Stimulated activated effector memory CD8-positive, alpha-beta T cell treated with anti-CD3 and anti-CD28 coated beads, Interleukin-12 subunit alpha, Interleukin-12 subunit beta, amount 100 ng/mL, for 72 hours (primary cell): Measurements from ENCODE around the gene CD28.

ENCODE experiments used
- ATAC-seq: fragments of 150-1000 bp; cut with Tn5 transposase; 2 replicates; pipeline ENCODE4 v1.10.0; 2021
- DNase-seq, 2 donors: peaks; one replicate each; pipeline ENCODE4 v3.0.0; 2021 to 2022; ENCODE audit warnings: low spot score in 2 of 2
- H3K27ac Mint-ChIP-seq: one replicate; pipeline ENCODE4 v1.8.0; 2022; ENCODE audit warnings: mild to moderate bottlenecking, mixed read lengths
- H3K36me3 Mint-ChIP-seq: one replicate; pipeline ENCODE4 v1.8.0; 2022; ENCODE audit warnings: mild to moderate bottlenecking, mixed read lengths
- H3K4me1 Mint-ChIP-seq: one replicate; pipeline ENCODE4 v1.8.0; 2022; ENCODE audit warnings: mixed read lengths
- H3K4me3 Mint-ChIP-seq: one replicate; pipeline ENCODE4 v1.8.0; 2022; ENCODE audit warnings: mild to moderate bottlenecking, mixed read lengths
- H3K9me3 Mint-ChIP-seq: one replicate; pipeline ENCODE4 v1.8.0; 2022; ENCODE audit warnings: mixed read lengths

Gene CD28

DNA sequence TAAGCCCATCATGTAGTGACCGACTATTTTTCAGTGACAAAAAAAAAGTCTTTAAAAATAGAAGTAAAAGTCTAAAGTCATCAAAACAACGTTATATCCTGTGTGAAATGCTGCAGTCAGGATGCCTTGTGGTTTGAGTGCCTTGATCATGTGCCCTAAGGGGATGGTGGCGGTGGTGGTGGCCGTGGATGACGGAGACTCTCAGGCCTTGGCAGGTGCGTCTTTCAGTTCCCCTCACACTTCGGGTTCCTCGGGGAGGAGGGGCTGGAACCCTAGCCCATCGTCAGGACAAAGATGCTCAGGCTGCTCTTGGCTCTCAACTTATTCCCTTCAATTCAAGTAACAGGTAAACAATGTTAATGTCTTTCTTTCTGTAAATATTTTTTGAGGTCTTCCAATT is at the start of gene CD28:
Gene CD28, plus strand, starts transcription at position 237 of the 400 bp plus-strand sequence. Its CDS starts 58 bp downstream, at position 295.
- ATAC-seq (peak; percentile 91), DNase-seq (peak; percentile 52 to 89)
- H3K27ac Mint-ChIP-seq, result peak within 1 kb of the TSS; percentile 96
- H3K36me3 Mint-ChIP-seq, result peaks cover 59% of the 10 kb centered on the region
- H3K4me3 Mint-ChIP-seq, result peak within 1 kb of the TSS; percentile 77
- no peaks in the 10 kb centered on the region for H3K9me3 Mint-ChIP-seq
- peaks cover 41% of the 10 kb centered on the region for H3K4me1 Mint-ChIP-seq

DNA sequence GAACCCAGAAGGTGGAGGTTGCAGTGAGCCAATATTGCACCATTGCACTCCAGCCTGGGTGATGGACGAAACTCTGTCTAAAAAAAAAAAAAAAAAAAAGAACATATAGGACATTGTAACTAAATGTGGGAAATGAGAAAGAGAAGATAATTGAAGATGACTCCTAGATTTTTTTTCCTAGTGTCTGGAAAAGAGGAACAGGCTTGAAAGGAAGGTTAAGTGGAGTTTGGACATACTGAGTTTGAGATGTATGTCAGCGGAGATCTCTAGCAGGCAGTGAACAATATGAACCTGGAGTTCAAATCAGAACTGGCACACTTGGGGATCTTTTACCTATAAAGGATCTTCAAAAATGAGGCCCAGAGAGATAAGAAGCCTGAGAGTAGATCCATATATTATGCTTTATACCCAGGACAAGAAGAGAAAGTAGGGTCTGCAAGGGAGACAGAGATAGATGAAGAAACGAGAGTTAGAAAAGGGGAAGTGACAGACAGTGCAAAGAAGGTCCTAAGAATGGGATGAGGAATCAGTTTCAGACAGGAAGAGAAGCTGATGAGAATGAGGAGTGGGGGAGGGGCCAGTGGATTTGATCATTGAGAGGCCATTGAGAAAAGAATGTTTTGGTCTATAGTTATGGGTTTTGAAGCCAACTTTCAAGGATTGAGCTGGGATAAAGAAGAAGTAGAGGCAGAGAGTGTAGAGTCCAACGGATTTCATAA is 46.9 kb upstream of the CD28 start:
- H3K4me1 Mint-ChIP-seq, result peaks cover 18% of the 10 kb centered on the region
- no peak overlapping the region for H3K27ac Mint-ChIP-seq
- no peaks in the 10 kb centered on the region for H3K36me3 Mint-ChIP-seq
- no peak overlapping the region for H3K4me3 Mint-ChIP-seq
- ATAC-seq, result no peak
- no peaks in the 10 kb centered on the region for H3K9me3 Mint-ChIP-seq
- DNase-seq, result no peak

DNA sequence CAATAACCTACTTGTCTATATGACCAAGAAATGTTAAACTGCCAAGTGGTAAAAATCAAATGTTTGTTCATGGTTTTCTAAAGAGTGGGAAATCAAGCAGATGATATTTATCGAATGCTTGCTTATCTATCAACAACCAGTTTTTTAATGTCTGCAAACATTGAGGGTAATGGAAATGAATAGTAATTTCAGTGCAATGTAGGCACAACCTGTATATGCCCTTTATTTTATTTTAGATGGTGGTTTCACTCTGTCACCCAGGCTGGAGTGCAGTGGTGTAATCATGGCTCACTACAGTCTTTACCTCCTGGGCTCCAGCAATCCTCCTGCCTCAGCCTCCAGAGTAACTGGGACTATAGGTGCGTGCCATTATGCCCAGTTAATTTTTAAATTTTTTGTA is 46.0 kb upstream of the CD28 start:
- DNase-seq (no peak), ATAC-seq (no peak)
- no peak overlapping the region for H3K27ac Mint-ChIP-seq
- no peak overlapping the region for H3K4me3 Mint-ChIP-seq
- no peaks in the 10 kb centered on the region for H3K9me3 Mint-ChIP-seq
- peaks cover 8% of the 10 kb centered on the region for H3K4me1 Mint-ChIP-seq
- H3K36me3 Mint-ChIP-seq, result no peaks in the 10 kb centered on the region

DNA sequence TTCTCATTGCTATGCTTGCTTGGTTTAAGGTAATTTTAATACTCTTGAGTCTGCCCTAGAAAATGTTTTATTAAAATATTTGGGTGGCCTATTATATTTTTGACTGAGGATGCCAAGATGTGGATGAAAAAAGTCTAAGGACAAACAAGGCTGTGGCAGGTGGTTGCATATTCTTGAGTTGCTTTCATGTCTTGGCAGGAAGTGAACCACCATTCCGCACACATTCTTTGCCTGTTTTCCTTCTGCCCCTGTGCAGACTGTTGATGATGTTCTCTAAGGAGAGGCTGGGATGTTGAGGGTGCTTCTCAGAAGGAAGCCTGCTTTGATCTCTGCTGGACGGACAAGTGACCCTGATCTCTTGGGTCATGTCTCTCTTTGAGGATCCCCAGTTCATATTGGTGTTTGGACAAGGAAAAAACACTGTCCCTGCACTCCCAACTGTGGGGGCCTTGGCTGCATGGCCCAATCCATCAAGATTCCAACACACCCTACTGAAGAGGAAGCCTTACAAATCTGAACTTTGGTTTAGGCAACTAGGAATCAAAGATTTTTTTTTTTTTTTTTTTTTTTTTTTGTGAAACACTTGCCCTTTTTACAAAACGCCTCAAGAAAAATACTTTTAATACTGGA is 45.0 kb upstream of the CD28 start:
- Mint-ChIP-seq H3K27ac (no peak overlapping the region), H3K4me3 (no peak overlapping the region), H3K9me3 (no peaks in the 10 kb centered on the region), H3K4me1 (peaks cover 8% of the 10 kb centered on the region), H3K36me3 (no peaks in the 10 kb centered on the region)
- ATAC-seq (no peak), DNase-seq (no peak)

GRCh38 chr2:203662487-203662886 is 44.0 kb upstream of the CD28 start:
- Mint-ChIP-seq H3K4me3 (no peak overlapping the region), H3K36me3 (no peaks in the 10 kb centered on the region), H3K9me3 (no peaks in the 10 kb centered on the region), H3K27ac (no peak overlapping the region), H3K4me1 (peaks cover 8% of the 10 kb centered on the region)
- ATAC-seq (no peak), DNase-seq (no peak)

DNA sequence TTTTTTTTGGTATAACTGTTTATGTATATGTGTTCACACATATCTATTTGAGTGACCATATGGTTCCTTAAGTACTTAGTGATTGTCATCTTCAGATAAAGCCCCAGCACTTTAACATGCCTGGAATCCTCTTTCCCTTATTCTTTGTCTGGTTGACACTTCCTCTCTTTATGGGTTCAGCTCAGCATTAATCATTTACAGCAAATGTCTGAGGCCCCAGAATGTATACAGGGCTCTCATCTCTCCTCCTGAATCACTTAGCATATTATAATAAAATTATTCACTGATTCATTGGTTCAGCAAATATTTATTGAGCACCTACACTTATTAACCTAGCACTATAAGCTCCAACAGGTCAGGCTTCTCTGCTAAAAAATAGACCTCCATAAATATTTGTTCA is 43.5 kb upstream of the CD28 start:
- no peak for ATAC-seq
- no peaks in the 10 kb centered on the region for H3K36me3 Mint-ChIP-seq

DNA sequence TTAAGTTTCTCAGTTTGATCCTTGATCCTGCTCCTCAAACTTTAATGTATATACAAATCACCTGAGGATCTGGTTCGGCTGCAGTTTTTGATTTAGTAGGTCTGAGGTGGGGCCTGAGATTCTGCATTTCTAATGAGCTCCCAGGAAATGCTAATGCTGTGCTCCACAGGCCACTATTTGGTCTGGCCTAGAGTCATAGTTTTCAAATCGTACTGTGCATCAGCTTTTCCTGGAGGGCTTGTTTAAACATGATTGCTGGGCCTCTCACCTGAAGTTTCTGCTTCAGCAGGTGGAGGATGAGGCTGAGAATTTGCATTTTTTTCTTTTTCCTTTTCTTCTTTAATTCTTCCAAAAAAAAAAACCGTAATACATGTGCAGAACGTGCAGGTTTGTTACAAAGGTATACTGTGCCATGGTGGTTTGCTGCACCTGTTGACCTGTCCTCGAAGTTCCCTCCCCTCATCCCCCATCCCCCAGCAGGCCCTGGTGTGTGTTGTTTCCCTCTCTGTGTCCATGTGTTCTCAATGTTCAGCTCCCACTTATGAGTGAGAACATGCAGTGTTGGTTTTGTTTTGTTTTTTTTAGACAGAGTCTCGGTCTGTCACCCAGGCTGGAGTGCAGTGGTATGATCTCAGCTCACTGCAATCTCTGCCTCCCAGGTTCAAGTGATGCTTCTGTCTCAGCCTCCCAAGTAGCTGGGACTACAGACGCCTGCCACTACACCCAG is 42.2 kb upstream of the CD28 start:
- DNase-seq (no peak), ATAC-seq (no peak)
- H3K4me3 Mint-ChIP-seq, result no peak overlapping the region
- H3K9me3 Mint-ChIP-seq, result no peaks in the 10 kb centered on the region
- no peaks in the 10 kb centered on the region for H3K36me3 Mint-ChIP-seq
- H3K27ac Mint-ChIP-seq, result no peak overlapping the region
- H3K4me1 Mint-ChIP-seq, result peaks cover 8% of the 10 kb centered on the region

More for the DNA sequence above, 43.5 kb upstream of the CD28 start:
- Mint-ChIP-seq H3K4me1 (peaks cover 8% of the 10 kb centered on the region), H3K4me3 (no peak overlapping the region), H3K9me3 (no peaks in the 10 kb centered on the region), H3K27ac (no peak overlapping the region)
- DNase-seq, result no peak

- Mint-ChIP-seq H3K9me3 (no peaks in the 10 kb centered on the region), H3K27ac (no peak overlapping the region)
Observed at GRCh38 chr2:203667838-203668237, 38.6 kb upstream of the CD28 start.

GRCh38 chr2:203669820-203670219 is 36.6 kb upstream of the CD28 start:
- no peak overlapping the region for H3K27ac Mint-ChIP-seq
- H3K4me1 Mint-ChIP-seq, result peaks cover 23% of the 10 kb centered on the region
- H3K4me3 Mint-ChIP-seq, result no peak overlapping the region
- no peaks in the 10 kb centered on the region for H3K36me3 Mint-ChIP-seq
- peaks cover 3% of the 10 kb centered on the region for H3K9me3 Mint-ChIP-seq
- ATAC-seq (no peak), DNase-seq (no peak)

More at GRCh38 chr2:203667838-203668237, 38.6 kb upstream of the CD28 start:
- DNase-seq (no peak), ATAC-seq (no peak)
- no peaks in the 10 kb centered on the region for H3K36me3 Mint-ChIP-seq
- no peak overlapping the region for H3K4me3 Mint-ChIP-seq
- H3K4me1 Mint-ChIP-seq, result peaks cover 6% of the 10 kb centered on the region

GRCh38 chr2:203670939-203671338 is 35.5 kb upstream of the CD28 start:
- DNase-seq, result no peak
- no peaks in the 10 kb centered on the region for H3K36me3 Mint-ChIP-seq
- H3K4me3 Mint-ChIP-seq, result no peak overlapping the region
- H3K9me3 Mint-ChIP-seq, result peaks cover 3% of the 10 kb centered on the region
- ATAC-seq, result no peak
- no peak overlapping the region for H3K27ac Mint-ChIP-seq
- peaks cover 29% of the 10 kb centered on the region for H3K4me1 Mint-ChIP-seq

DNA sequence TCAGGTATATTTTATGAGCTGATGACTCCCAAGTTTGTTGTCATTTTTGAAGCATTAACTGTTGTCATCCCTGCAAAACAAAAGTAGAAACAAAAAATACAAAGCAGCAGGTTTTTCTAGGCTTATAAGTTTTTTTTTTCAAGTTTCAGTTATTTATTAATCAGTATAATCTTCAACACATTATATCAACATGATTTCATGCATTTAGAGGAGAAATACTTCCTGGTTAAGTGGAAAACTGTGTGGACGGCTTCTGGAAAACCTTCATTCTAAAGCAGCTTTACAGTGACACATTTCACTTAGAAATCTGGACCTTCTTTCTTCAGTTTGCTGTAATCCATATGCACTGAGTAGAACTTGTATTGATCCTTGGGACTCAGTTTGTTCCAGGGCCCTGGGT is 34.6 kb upstream of the CD28 start:
- peaks cover 29% of the 10 kb centered on the region for H3K4me1 Mint-ChIP-seq
- H3K4me3 Mint-ChIP-seq, result no peak overlapping the region
- ATAC-seq, result no peak
- peaks cover 3% of the 10 kb centered on the region for H3K9me3 Mint-ChIP-seq
- no peak overlapping the region for H3K27ac Mint-ChIP-seq
- no peak for DNase-seq
- H3K36me3 Mint-ChIP-seq, result no peaks in the 10 kb centered on the region

DNA sequence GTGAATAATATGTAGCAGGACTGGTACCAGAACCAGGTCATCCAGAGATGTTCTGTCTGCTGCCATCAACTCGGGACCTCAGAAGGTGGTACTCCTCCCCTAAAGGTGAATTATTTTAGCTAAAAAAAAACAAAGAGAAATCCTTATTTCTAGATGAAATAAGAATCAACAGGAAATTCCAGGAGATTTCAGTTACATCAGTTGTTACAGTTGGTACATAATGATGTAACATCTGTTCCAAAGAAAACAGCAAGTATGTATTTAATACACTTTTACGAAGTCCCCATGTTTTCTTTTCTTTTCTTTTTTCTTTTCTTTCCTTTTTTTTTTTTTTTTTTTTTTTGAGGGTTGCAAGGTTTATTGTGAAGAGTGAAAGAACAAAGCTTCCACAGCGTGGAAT is 33.6 kb upstream of the CD28 start:
- ATAC-seq, result no peak
- no peak overlapping the region for H3K4me3 Mint-ChIP-seq
- no peak overlapping the region for H3K27ac Mint-ChIP-seq
- H3K4me1 Mint-ChIP-seq, result peaks cover 29% of the 10 kb centered on the region
- no peaks in the 10 kb centered on the region for H3K36me3 Mint-ChIP-seq
- no peak for DNase-seq
- peaks cover 3% of the 10 kb centered on the region for H3K9me3 Mint-ChIP-seq

- H3K27ac Mint-ChIP-seq, result peak overlapping the region; percentile 17
- peaks cover 29% of the 10 kb centered on the region for H3K4me1 Mint-ChIP-seq
- ATAC-seq, result peak; percentile 99
- H3K36me3 Mint-ChIP-seq, result no peaks in the 10 kb centered on the region
- H3K4me3 Mint-ChIP-seq, result peak overlapping the region; percentile 14
- peak; percentile 11 to 59 for DNase-seq
- H3K9me3 Mint-ChIP-seq, result peaks cover 3% of the 10 kb centered on the region
Observed at GRCh38 chr2:203673933-203674332, 32.5 kb upstream of the CD28 start.

DNA sequence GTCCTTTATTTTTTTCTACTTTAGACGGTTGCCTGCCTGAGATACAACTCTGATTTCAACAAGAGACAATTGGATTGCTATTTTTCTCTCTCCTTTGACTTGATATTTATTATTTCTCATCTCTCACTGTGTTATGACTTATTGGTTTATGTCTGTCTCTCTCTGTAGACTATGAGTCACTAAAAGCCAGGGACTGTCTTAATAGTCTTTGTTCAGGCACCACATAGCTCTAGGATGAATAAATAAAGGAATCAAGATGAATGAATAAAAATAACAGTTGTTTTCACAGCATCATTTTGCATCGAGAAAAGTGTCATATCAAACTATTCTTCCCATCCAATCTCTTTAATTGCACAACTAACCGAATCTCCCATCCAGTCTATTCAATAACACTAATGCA is 31.4 kb upstream of the CD28 start:
- no peak for ATAC-seq
- DNase-seq, result no peak
- Mint-ChIP-seq H3K4me3 (no peak overlapping the region), H3K9me3 (peaks cover 3% of the 10 kb centered on the region), H3K4me1 (peaks cover 24% of the 10 kb centered on the region), H3K27ac (no peak overlapping the region), H3K36me3 (no peaks in the 10 kb centered on the region)

- Mint-ChIP-seq H3K36me3 (no peaks in the 10 kb centered on the region), H3K4me3 (no peak overlapping the region), H3K4me1 (peaks cover 35% of the 10 kb centered on the region), H3K27ac (no peak overlapping the region), H3K9me3 (no peaks in the 10 kb centered on the region)
- DNase-seq (no peak), ATAC-seq (no peak)
Observed at GRCh38 chr2:203678971-203679370, 27.5 kb upstream of the CD28 start.

GRCh38 chr2:203679401-203679800 is 27.0 kb upstream of the CD28 start:
- H3K4me3 Mint-ChIP-seq, result no peak overlapping the region
- ATAC-seq, result no peak
- no peak for DNase-seq
- no peak overlapping the region for H3K27ac Mint-ChIP-seq
- no peaks in the 10 kb centered on the region for H3K36me3 Mint-ChIP-seq
- no peaks in the 10 kb centered on the region for H3K9me3 Mint-ChIP-seq
- peaks cover 34% of the 10 kb centered on the region for H3K4me1 Mint-ChIP-seq
